GM21423 (cell line): ENCODE measurements around the gene CEBPZ.

Experiments
- ATAC-seq: cut with Tn5 transposase; IDR thresholded peaks from one replicate; pipeline ENCODE4 v1.9.1; 2021; ENCODE audit warnings: mild to moderate bottlenecking, moderate library complexity; ENCODE audit not compliant: unreplicated experiment

The CEBPZ gene

DNA sequence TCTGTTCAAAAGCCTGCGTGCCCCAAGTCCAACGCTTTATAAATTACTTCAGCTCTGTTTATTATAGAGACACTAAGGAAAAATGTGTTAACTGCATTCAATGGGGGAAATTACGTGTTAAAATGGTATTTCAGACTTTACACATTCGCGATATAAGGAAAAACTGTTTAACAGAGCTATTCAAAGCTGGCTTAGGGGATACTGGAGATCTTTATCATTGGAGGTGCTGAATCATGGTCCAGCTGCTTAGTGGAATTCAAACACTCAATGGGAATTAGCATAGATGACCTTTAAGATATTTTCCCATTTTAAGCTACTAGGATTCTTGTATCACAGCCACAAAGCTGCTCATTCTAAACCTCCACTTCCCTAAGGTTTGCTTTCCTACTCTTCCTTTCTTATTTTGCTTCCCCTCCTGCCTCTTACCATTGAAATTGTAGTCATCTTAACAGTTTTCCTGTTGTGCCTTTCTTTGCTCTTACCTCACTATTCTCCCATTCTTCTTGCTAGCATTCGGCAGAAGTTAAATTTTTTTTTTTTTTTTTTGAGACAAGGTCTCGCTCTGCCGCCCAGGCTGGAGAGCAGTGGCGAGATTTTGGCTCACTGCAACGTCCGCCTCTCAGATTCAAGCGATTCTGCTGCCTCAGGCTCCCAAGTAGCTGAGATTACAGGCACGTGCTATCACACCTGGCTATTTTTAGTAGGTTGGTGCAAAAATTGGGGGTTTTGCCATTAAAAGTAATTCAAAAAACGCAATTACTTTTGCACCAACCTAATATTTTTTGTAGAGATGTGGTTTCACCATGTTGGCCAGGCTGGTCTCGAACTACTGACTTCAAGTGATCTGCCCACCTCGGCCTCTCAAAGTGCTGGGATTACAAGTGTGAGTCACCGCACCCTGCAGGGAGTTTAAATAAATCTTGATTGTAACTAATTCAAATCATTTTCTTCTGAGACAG is 49.4 kb downstream of the CEBPZ start:
- ATAC-seq = no peak

DNA sequence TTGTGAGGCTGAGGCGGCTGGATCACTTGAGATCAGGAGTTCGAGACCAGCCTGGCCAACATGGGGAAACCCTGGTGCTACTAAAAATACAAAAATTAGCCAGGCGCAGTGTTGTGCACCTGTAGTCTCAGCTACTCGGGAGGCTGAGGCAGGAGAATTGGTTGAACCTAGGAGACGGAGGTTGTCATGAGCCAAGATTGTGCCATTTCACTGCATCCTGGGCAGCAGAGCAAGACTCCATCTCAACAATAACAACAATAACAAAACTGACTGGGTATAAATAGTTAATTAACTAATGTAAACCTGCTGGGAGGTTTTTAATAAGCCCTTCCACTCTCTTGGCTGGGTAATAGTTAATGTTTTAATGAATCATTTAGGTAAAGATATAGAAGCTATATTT is 50.8 kb downstream of the CEBPZ start:
- ATAC-seq = no peak

DNA sequence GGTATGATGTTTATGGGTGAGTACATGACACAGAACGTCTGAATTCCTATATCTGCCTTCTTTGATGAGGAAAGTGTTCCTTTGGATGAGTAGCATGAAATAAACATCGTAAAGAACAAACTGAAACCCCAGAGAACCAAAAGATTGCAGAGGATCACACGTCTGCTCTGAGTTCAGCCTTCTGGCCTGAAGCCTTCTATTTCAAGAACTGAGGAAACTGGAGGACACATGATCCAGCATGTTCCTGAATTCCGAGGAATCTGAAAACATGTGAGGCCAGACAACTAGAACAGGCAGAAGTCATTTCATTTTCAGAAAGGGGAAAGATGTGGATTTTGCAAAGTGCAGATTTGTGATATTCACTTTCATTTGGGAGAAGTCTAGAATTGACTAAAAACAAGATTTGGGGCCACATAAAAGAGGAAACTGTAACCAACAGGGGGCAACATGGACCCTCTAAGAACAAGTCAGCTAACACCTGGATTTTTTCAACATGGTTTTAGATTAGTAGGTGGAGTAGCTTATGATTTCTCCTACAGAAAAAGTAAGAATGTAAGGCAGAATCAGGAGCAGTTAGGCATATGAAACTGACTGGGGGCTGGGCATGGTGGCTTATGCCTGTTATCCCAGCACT is 51.3 kb downstream of the CEBPZ start:
- ATAC-seq = no peak

- no peak for ATAC-seq
Observed at GRCh38 chr2:37173741-37174140, 57.7 kb downstream of the CEBPZ start.

- ATAC-seq = no peak
Observed at GRCh38 chr2:37171624-37171950, 59.8 kb downstream of the CEBPZ start.

- ATAC-seq = peak; percentile 70
Observed at GRCh38 chr2:37168217-37168981, 63.0 kb downstream of the CEBPZ start.

DNA sequence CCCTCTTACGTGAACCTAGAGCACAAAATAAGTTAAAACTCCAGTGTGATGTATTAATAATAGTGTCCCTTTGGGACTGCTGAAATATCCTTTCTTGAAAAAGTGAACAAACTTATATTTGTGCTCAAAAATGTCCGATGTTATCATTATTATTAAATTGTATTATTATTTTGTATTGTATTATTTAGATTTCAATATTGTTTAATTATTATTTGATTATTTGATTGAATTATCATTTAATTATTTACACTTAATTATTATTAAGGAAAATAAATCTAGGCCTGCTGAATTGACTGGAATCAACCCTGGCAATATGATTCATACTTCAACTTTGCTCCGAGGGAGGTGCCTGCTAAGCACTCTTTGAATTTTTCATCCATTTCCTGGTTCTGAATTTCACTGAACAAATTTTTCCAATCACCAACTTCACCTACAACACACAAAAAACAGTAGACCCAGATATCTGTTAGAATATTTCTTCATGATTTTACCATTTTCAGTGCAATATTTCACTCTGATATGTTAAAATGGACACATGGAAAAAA is 63.7 kb downstream of the CEBPZ start:
- no peak for ATAC-seq

DNA sequence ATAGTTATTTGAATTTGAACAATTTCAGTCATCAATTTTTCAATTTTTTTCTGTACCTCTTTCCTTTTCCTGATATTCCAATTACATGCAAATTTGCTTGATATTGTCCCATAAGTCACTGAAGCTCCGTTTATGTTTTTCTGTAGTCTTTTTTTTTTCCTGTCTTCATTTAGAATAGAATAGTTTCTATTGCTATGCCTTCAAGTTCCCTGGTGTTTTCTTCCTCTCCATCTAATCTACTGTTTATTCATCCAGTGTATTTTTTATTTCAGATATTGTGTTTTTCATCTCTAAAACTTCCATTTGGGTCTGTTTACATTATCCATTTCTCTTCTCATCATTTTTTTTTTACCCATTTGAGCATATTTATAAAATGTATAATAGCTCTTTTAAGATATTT is 66.6 kb downstream of the CEBPZ start:
- ATAC-seq = no peak

- ATAC-seq = peak; percentile 82
Observed at GRCh38 chr2:37156857-37157714, 74.3 kb downstream of the CEBPZ start, which contains the start of gene EIF2AK2. Gene EIF2AK2 (minus strand): TSS chr2:37156980. CDS start chr2:37147806, 9,174 bp downstream.

DNA sequence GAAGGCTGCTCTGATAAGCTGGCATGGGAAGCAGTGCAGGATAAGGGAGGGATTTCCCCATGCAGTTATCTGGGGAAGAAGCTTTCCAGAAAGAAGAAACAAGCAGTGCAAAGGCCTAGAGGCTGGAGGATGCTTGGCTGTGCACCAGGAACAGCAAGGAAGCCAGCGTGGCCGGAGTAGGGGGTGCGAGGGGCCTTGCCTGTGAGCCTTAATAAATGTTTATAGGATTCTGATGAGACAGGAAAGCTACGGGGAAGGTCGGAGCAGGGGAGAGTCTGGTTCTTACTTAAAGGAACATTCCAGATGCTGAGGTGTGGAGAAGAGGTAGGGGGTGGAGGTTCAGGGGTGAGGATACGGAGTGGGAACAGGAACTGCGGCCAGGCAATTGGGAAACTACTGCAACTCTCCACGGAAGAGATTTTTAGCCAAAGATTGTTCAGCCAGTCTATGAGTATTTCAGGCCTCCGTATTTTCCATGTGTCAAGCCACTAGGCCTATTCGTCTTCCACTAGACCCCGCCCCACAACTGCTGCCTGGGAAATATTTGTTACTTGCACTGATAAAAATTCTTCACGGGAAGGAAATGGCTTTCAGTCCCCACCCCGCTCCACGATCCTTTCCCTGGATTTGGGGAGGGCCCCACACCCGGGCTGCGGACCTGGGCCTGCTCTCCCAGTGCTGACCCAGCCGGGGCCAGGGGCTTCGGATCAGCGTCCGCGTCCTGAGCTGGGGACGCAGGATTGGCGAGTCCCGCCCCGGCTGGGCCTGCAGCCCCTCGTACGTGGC is 75.1 kb downstream of the CEBPZ start:
- peak; percentile 25 for ATAC-seq

- no peak for ATAC-seq
Observed at GRCh38 chr2:37154785-37155184, 76.6 kb downstream of the CEBPZ start.

DNA sequence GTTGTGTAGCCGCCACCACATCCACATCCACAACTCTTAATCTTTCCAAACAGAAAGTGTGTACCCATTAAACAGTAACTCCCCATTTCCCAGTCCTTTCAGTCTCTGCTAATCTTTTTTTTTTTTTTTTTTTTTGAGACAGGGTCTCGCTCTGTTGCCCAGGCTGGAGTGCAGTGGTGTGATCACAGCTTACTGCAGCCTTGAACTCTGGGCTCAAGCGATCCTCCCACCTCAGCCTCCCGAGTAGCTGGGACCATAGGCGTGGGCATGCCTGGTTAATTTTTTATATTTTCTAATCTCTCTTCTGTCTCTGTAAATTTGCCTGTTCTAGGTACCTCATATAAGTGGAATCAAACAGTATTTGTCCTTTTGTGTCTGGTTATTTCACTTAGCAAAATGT is 78.2 kb downstream of the CEBPZ start:
- ATAC-seq = no peak
